SIG-M5 treated with dmso at 0.1 percent for 504 hours (cell line): ENCODE data around the gene ARAP1.
A peak's percentile ranks its signal among the peaks of the same experiment; 100 is the strongest.

Experiments used
- DNase-seq: peaks from one replicate; lab custom pipeline; 2025; ENCODE audit not compliant: unreplicated experiment; lab: John Stamatoyannopoulos, UW

The ARAP1 gene

DNA sequence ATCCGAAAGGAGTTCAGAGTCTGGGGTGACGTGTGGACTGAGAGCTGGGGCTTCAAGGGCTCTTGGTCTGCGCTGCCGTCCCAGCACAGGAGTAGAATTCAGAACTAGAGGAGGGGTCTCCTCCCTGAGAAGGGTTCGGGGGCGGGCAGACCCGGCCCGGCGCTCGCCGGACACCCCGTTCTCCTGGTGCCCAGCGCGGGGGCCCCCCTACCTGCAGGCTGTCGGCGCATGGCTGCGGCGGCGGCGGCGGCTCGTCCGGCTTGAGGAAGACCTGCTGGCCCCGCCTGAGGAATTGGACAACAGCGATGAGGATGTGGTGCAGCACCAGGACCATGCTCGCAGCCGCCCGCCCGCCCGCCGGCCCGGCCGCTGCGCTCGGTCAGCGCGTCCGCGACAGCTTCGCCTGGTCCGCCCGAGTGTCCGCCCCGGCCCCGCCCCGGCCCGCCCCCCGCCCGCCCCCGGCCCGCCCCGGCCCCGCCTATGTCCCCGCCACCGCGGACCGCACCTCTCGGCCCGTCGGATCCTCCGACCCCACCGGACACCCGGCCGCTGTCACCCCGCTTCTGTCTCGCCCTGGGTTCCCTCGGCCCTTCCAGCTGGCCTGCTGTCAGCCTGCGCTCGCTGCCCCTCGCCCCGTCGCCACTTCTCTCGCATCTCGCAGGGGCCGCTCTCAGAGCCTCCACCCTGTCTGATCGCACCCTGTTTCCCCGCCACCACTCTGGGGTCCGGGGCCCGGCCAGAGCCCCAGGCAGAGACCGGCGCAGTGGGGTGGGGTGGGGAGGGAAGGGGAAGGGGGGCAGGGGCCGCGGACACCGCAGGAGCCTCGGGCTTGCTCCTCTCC, 109.9 kb downstream of the ARAP1 start:
- DNase-seq, result no peak

DNA sequence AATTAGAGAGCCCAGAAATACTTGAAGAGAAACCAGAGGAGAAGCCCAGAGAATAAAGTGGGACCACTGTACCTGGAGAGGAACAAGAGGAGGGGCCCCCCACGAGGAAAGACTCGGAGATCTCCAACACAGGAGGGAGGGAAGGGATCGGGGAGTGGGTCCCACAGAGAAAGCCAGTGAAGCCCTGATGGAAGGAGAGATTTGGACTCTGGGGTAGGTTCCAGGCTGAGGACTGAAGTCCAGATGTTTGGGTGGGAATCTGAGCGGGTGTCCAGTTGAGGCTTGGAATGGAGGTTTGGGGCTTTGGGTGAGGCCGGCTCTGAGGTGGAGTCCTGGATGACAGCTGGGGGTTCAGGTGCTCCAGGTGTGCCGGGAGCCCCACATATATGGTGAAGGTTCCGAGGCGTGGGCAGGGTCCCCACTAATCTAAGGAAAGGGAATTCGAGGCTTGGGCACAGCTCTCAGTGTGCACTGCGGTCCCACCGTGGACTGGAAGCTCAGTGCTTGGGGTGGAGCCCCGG, 110.6 kb downstream of the ARAP1 start:
- no peak for DNase-seq

DNA sequence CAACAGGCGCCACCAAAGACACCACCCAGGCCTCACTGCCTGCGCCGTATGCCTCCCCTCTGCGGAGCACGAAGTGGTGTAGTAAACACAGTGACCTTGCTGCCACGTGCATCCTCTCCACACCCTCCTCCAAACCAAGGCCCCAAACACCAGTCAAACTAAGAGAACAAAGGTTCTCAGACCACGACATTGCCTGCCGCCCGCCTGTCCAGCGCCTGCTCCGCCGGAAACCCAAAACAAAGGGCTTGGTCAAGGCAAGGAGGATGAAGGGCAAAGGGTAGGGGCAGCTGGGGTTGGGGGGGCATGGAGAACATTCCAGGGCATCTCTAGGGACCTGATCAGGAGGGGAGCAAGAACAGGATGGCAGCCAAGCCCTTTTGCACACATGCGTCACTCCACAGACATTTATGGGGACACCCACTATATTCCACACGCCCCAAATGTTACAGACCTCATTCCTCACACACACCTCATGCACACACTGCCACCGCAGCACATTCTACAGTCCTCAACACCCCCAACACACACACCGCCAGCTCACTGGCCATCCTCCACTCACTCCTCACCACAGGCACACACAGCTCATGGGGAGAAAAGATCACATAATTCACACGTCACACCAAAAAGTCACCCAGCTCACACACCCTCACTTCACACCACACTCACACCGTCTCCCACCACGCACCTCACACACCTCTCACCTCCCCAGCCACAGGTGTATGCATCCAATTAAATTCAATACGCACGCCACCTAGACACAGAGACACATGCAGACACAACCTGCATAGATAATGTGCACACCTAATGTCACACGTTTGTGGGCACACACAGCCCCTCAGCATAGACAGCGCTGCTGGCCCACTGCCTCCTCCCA, 112.5 kb downstream of the ARAP1 start:
- no peak for DNase-seq

DNA sequence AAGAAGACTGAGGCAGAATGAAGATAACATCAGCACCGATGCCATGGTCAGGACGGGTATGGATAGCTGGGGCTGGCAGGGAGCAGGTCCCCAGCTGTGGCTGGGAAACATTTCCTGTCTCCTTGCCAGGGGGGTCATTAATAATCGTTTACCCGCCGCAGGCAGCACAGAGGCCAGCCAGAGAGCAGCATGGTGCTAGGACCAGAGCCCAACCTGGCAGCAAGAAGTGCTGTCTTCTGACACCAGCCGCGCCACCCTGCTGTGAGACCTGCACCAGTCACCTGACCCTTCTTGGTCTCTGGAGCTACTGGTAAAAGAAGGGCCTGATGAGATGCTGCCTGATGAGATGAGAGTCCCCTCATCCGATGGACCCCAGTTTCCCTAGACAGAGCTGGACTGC, 114.3 kb downstream of the ARAP1 start:
- DNase-seq, result no peak

DNA sequence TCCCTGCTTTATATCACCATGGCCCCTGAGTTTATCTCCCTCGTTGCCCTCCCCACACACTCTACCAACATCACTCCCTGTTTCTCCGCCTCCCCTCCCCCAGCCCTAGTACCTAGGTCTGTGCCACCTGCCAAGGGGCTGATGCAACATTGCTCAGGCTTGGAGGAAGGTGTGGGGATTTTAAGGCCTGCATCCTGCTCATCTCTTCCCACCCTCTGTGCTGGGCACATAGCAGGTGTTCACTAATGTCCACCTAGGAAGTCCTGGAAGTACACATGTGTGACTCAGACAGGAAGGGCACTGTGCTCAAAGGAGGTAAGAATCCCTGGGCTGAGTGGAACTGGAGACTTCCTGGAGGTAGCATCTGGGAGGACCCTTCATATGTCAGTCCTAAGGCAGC, 115.0 kb downstream of the ARAP1 start:
- no peak for DNase-seq

DNA sequence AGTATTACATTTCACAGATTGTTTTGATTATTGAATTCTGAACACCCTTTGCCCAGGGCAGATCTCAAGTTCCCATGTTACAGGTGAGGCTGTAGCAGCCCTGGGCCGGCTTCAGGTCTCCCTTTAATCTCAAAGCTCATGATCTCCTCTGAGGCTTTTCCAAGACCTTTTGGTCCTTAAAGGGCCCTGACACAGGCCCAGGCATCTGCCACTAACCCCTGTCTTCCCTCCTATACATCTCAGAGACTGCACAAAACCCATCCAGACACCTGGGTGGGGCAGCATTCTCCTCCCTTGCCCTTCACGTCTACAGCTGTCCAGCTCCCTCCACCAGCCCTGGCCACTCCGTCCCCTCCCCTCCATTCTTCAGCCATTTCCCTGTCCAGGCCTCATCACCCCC, 115.8 kb downstream of the ARAP1 start:
- DNase-seq, result no peak

DNA sequence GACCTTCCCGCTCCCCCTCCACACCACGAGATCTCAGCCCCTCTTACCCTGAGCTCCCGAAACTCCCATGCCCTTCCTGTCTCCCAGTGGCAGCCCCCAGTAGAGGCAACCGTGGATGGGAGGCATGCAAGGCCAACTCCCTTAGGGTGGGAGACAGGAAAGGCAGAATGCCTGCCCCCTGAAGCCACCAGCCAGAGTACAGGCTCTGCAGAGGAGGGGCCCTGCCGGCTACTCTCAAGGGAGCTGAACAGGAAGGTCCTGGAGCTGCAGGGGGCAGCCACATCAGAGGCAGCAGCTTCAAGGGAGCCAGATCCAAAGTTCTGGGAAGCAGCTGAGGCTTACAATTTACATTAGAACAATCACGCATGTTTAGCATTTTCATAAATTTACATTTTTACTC, 116.3 kb downstream of the ARAP1 start:
- DNase-seq, result no peak

DNA sequence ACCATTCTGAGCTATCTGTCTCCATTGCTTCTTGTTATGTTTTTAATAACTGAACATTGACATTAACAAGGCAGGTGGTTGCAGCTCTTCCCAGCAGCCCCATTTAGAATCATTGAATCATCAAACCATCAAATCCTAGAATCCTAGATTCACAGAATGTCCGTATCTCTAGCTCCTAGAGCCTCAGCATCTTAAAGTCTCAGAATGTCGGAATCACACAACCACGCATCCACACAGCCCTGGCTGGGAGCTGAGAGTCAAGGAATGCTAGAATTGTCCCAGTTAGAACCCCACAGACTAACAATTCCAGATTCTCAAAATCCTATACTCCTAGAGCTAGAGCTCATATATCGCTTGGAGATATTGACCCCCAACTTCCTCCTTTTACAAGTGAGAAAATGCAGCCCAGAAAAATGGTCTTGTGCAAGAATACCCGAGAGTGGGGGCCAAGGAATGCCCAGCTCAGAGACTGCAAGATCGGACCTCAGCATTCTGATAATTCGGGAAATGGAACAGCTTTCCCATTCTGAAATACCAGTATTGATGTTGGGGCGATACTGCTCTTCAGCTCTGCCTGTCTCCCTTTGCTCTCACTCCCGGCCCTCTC, 116.8 kb downstream of the ARAP1 start:
- DNase-seq, result peak; percentile 24
